SKM-1 (cell line): ENCODE results near the gene DOC2A.

Source experiments
- DNase-seq: peaks from one replicate; lab custom pipeline; 2025; ENCODE audit not compliant: unreplicated experiment; lab: John Stamatoyannopoulos, UW

Gene DOC2A

GRCh38 chr16:29990034-29990433 lies 20.8 kb downstream of the DOC2A start:
- DNase-seq, result no peak

DNA sequence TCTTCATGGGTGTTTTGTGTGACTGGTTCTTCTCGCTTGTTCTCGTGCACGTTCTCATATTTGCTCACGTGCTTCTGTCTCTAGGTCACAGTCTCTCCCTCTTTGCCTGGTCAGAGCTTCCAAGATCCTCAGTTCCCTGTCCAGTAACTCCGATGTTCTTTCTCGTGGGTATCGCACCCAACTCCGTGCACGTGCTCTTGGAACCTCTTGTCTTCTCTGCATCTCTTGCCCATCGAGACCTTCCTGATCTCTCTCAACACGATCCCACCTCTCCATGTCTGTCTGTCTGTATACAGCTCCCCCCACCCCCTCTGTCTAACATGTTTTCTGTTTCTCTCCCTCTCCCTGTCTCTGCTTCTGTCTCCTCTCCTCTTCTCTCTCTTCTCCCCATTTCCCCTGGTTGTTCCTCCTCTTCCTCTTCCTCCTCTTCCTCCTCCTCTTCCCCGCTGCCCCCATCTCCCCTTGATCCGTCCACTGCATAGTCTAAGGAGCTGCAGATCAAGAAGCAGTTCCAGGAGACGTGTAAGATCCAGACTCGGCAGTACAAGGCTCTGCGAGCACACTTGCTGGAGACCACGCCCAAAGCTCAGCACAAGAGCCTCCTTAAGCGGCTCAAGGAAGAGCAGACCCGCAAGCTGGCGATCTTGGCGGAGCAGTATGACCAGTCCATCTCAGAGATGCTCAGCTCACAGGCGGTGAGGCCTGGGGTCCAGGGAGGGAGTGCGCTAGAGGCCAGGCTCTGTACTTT lies 21.5 kb downstream of the DOC2A start:
- DNase-seq, result no peak

DNA sequence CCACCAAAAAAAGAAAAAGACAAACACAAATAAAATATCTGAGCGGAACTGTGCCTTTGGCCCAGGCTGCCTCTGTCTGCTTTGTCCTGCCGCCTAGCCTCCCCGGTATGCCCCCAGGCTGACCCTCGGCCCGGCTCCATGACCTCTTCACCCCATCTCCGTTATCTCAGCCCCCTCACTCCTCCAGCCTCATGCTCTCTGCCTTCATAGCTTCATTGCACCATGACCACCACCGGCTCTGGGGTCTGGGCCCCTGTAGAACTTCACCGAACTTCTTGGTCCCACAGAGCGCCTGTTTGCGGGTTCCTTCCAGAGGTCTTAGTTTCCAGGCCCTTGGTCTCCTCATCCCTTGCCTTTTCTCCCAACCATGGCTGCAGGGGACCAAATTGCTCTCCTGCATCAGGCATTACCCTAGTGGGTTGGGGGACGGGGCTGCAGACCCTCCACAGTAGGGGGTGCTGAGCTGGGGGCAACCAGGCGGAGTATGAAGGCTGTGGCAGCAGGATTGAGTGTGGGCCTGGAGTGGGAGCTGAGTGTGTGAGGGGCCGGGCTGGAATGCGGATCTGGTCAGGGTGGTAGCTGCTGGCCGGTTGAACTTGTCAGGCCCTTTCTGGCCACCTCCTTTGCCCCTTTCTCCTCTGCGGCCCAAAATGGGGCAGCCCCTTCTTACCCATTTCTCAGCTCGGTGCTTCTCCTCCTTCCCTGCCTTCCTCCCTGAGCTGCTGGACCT lies 22.3 kb downstream of the DOC2A start:
- no peak for DNase-seq

DNA sequence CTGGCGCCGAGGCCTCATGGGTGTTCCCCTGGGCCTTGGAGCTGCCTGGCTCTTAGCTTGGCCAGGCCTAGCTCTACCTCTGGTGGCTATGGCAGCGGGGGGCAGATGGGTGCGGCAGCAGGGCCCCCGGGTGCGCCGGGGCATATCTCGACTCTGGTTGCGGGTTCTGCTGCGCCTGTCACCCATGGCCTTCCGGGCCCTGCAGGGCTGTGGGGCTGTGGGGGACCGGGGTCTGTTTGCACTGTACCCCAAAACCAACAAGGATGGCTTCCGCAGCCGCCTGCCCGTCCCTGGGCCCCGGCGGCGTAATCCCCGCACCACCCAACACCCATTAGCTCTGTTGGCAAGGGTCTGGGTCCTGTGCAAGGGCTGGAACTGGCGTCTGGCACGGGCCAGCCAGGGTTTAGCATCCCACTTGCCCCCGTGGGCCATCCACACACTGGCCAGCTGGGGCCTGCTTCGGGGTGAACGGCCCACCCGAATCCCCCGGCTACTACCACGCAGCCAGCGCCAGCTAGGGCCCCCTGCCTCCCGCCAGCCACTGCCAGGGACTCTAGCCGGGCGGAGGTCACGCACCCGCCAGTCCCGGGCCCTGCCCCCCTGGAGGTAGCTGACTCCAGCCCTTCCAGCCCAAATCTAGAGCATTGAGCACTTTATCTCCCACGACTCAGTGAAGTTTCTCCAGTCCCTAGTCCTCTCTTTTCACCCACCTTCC lies 23.3 kb downstream of the DOC2A start:
- no peak for DNase-seq

DNA sequence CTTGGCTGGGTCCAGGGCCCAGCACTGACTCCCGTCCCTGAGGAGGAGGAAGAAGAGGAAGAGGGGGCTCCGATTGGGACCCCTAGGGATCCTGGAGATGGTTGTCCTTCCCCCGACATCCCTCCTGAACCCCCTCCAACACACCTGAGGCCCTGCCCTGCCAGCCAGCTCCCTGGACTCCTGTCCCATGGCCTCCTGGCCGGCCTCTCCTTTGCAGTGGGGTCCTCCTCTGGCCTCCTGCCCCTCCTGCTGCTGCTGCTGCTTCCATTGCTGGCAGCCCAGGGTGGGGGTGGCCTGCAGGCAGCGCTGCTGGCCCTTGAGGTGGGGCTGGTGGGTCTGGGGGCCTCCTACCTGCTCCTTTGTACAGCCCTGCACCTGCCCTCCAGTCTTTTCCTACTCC lies 23.9 kb downstream of the DOC2A start:
- no peak for DNase-seq

GRCh38 chr16:29986231-29986630 lies 24.6 kb downstream of the DOC2A start:
- DNase-seq, result no peak

DNA sequence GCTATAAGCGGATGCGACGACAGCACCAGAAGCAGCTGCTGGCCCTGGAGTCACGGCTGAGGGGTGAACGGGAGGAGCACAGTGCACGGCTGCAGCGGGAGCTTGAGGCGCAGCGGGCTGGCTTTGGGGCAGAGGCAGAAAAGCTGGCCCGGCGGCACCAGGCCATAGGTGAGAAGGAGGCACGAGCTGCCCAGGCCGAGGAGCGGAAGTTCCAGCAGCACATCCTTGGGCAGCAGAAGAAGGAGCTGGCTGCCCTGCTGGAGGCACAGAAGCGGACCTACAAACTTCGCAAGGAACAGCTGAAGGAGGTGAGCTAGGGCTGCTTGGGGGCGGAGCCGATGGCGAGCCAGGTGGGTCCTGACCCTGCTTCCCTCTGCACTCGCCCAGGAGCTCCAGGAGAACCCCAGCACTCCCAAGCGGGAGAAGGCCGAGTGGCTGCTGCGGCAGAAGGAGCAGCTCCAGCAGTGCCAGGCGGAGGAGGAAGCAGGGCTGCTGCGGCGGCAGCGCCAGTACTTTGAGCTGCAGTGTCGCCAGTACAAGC lies 25.5 kb downstream of the DOC2A start:
- DNase-seq, result no peak

- no peak for DNase-seq
Measured at GRCh38 chr16:29984764-29985147, 26.1 kb downstream of the DOC2A start.

DNA sequence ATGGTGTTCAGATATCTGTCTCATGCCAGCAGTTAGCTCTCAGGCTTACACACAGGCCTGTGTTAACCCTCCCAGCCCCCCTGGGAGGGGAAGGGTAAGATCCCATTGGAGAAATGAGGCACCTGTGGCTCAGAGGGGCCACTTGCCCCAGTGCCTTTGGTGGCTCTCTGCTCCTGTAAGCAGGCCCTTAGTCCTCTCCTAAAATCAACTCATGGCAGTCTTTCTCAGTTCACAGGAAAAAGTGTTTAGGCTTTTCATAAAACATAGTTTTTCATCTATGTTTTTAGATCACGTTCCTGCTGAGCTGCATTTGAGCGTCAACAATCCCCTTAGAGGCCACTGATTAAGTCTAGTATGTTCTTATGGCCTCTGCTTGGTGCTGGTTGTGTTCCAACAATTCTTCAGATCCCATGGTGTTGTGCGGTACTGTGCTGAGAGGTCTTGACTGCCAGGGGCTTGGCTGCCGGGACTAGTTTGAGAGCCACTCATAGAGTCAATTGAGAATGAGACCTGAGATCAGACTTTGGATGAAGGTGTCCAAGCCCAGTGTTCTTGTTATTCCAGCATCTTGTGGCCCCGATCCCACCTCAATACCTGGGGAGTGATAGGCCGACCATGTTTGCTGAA lies 26.6 kb downstream of the DOC2A start:
- DNase-seq, result no peak

GRCh38 chr16:29983420-29984136 lies 27.2 kb downstream of the DOC2A start:
- DNase-seq, result no peak

DNA sequence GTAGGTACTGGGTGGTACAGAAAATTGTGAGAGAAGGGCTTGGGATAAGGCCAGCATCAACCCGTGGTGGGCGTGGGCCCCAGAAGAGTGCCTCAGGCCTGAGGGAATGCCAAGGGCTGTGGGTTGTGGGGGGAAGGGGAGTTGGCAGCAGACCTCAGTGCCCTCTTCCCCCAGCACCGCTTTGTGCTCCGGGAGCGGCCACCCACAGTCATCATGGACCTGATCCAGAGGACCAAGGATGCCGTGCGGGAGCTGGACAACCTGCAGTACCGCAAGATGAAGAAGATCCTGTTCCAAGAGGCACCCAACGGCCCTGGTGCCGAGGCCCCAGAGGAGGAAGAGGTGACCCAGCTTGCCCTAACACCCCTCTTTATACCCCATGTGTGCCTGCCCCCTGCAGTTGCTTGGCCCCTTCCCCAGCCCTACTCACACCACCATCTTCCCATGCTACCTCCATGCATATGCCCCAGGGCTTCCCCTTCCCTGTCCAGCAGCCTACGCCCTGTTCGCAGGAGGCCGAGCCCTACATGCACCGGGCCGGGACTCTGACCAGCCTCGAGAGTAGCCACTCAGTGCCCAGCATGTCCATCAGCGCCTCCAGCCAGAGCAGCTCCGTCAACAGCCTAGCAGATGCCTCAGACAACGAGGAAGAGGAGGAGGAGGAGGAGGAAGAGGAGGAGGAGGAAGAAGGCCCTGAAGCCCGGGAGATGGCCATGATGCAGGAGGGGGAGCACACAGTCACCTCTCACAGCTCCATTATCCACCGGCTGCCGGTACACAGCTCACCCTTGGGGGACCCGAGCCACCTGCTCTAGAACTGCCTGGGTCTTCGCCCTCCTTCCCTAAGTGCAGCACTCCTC lies 28.0 kb downstream of the DOC2A start:
- DNase-seq, result no peak

DNA sequence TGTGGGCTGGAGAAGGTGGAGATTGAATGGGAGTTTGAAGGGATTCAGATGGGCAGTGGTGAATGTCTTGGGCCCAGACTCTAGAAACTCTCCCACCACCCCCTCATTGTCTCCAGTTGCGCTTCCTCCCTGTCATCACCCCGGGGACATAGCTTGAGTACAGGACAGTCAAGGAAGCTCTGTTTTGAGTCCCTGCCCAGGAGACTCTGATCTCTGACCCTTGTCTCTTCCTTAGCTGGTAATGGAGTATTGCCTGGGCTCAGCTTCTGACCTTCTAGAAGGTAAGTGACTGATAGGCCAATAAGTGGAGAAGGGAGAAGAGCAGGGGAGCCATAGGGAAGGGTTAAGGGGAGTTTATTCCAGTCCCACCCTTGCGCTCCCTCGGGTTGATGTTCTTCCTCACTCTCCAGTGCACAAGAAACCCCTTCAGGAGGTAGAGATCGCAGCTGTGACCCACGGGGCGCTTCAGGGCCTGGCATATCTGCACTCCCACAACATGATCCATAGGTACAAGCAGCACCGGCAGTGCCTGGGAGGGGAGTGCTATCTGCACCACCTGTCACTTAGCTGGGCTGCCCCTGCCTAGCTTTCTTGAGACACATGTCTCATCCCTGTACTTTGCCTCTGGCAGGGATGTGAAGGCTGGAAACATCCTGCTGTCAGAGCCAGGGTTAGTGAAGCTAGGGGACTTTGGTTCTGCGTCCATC lies 32.1 kb downstream of the DOC2A start:
- DNase-seq, result no peak

DNA sequence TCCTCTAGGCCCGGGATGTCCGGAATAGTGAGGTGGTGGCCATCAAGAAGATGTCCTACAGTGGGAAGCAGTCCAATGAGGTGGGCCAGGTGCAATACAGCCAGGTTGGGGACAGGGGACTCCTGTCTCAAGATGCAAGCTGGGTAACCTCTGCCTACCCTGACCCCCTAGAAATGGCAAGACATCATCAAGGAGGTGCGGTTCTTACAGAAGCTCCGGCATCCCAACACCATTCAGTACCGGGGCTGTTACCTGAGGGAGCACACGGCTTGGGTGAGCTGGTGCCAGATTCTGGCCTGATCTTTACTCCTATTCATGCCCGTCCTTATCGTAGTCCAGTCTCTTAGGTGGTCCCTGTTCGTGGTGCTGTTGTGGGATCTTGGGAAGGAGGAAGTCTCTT lies 32.7 kb downstream of the DOC2A start:
- no peak for DNase-seq

- no peak for DNase-seq
Measured at GRCh38 chr16:29977063-29977825, 33.6 kb downstream of the DOC2A start.

DNA sequence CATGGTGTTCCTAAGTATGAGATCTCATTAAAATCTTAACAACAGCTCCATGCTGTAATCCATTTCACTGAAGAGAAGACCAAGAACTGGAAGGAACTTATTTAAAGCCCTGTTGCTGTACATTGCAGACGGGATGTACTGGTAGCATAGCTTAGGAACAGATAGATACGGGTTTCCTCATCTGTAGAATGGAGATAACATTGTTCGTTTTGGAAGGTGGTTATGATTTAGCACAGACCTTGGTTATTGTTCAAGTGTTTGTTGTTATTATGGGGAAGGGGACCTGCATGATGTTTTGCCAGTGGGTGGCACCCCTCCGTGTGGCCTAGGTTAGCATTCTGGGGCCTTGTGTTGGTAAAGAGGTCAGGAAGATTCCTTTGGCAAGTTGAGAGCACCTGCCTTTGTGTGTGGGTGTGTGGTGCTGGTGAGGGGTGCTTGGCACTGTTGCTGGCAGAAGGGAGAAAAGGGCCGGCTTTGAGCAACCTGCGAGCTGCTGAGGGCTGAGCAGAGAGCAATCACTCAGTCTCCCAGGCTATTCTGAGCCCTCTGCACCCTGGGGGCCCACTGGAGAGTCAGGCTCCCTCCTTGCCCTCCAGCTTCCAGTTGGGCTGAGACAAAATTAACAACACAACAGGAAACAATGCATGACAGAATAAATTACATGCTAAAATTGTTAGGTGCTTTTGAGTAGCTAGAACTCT lies 34.9 kb downstream of the DOC2A start:
- DNase-seq, result no peak

GRCh38 chr16:29975134-29975538 lies 35.7 kb downstream of the DOC2A start:
- DNase-seq, result no peak

DNA sequence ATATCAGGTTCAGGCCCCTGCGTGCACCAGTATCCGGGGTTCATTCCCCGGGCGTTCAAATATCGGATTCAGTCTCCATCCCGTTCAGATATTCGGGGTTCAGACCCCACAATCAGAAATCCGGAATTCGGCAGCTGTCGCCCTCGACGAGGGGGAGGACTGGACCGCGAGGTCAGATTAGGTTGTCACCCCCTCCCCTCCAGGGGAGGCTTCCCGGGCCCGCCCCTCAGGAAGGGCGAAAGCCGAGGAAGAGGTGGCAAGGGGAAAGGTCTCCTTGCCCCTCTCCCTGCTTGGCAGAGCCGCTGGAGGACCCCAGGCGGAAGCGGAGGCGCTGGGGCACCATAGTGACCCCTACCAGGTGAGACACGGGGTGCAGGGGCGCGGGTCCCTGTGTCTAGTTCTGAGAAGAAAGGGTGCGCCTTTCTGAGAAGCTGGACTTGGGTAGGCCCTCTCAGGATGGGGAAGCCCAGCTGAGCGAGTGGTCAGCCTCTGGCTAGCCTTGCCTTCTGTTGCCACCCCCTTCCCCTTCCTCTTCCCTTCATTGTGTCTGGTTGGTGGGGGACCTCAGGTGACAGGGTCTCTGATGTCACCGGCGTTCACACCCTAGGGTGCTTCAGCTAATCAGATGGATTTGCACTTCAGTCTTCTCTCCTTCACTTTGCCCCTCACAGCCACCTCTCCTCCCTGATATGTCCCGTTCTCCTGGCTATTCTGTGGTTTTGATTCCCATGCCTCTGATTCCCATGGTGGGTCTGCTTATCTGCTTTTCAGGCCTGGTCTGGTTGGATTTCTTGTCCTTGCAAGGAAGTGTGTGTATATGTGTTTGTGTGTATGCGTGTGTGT lies 36.3 kb downstream of the DOC2A start:
- no peak for DNase-seq
